Stimulated activated CD4-positive, alpha-beta T cell treated with anti-CD3 and anti-CD28 coated beads, Interleukin-1b, Interleukin-23, amount 100 ng/mL, for 1 hour (primary cell): ENCODE results near the gene CHI3L1.

Experiments
- DNase-seq, 2 donors: peaks; one replicate each; pipeline ENCODE4 v3.0.0-alpha.2; 2020; ENCODE audit warnings: low read depth in 2 of 2

Gene CHI3L1

GRCh38 chr1:203133970-203134725 lies 52.4 kb downstream of the CHI3L1 start:
- DNase-seq, result no peak

- DNase-seq, result no peak
Measured at GRCh38 chr1:203131548-203132200, 54.8 kb downstream of the CHI3L1 start.

GRCh38 chr1:203130358-203130985 lies 56.0 kb downstream of the CHI3L1 start:
- DNase-seq, result no peak

GRCh38 chr1:203129501-203130231 lies 56.8 kb downstream of the CHI3L1 start:
- no peak for DNase-seq
